HepG2 (cell line): ENCODE data around the gene SLC43A1. TPM values are rescaled to one million over a fixed set of nuclear protein-coding genes. Genes with fewer than 3 reads are reported as not detected.
A peak's percentile ranks its signal among the peaks of the same experiment; 100 is the strongest.

ENCODE experiments used
- NONO ChIP-seq, 2 experiments: fragments of 450-650 bp in 1 of 2; sonication (generic) in 1 of 2; formaldehyde crosslinking in 1 of 2; IDR thresholded peaks in 1 of 2; conservative IDR thresholded peaks in 1 of 2; 2 replicates each; pipeline versions ENCODE4 v1.6.1 to v1.8.0; 2017 to 2022; ENCODE audit warnings: mild to moderate bottlenecking in 1 of 2, missing genetic modification reagents in 1 of 2, moderate library complexity in 1 of 2
- ZBTB21 ChIP-seq: sonication (generic); formaldehyde crosslinking; IDR thresholded peaks from 2 replicates; pipeline ENCODE4 v1.4.0; 2020; ENCODE audit warnings: missing genetic modification reagents
- ZNF709 ChIP-seq: sonication (generic); formaldehyde crosslinking; IDR thresholded peaks from 2 replicates; pipeline ENCODE4 v1.5.0; 2020; ENCODE audit warnings: mild to moderate bottlenecking, missing genetic modification reagents
- polyA plus RNA-seq, 8 experiments: library from polyadenylated mRNA; depleted of rRNA in 3 of 8; stranded (reverse) in 7 of 8; unstranded in 1 of 8; fragments of >200 nt; fragmentation: Illumina TruSeq in 4 of 8; extraction: Trizol in 4 of 8; gene quantifications; 2 replicates each; pipeline versions ENCODE4 v1.2.1 to v1.2.3, GENCODE V29; 2011 to 2016; ENCODE audit warnings: low read depth in 4 of 8, missing spikeins in 1 of 8, mixed read lengths in 1 of 8; ENCODE audit not compliant: insufficient read depth in 1 of 8
- total RNA-seq, 5 experiments: library from RNA; depleted of rRNA; stranded (reverse); fragments of >200 nt; fragmentation: Illumina TruSeq; extraction: Trizol; gene quantifications; 2 replicates each; pipeline ENCODE4 v1.2.3, GENCODE V29; 2016; ENCODE audit warnings: low read depth in 1 of 5
- TF ChIP-seq, protein P1 (sequence below): sonication (generic); formaldehyde crosslinking; IDR thresholded peaks from 2 replicates; pipeline ENCODE4 v1.4.0; 2020; ENCODE audit warnings: missing genetic modification reagents, mild to moderate bottlenecking, borderline replicate concordance
- TF ChIP-seq, protein P2 (sequence below): sonication (generic); formaldehyde crosslinking; IDR thresholded peaks from 2 replicates; pipeline ENCODE4 v1.8.1; 2022; ENCODE audit warnings: low read depth, mild to moderate bottlenecking, missing genetic modification reagents
- TF ChIP-seq, protein P3 (sequence below): sonication (generic); formaldehyde crosslinking; IDR thresholded peaks from 2 replicates; pipeline ENCODE4 v1.5.0; 2020; ENCODE audit warnings: missing genetic modification reagents
- TF ChIP-seq, protein P4 (sequence below), 2 experiments: sonication (generic) in 1 of 2; formaldehyde crosslinking in 1 of 2; IDR thresholded peaks; 2 replicates each; pipeline versions ENCODE4 v1.4.0 to v1.6.1; 2018 to 2020; ENCODE audit warnings: missing genetic modification reagents in 2 of 2, borderline replicate concordance in 1 of 2, low read depth in 1 of 2, mild to moderate bottlenecking in 1 of 2, missing biosample characterization in 1 of 2
- TF ChIP-seq, protein P5 (sequence below): sonication (generic); formaldehyde crosslinking; IDR thresholded peaks from 2 replicates; pipeline ENCODE4 v1.4.0; 2020; ENCODE audit warnings: mild to moderate bottlenecking, missing genetic modification reagents, borderline replicate concordance
- TF ChIP-seq, protein P6 (sequence below): sonication (generic); formaldehyde crosslinking; IDR thresholded peaks from 2 replicates; pipeline ENCODE4 v1.4.0; 2020; ENCODE audit warnings: missing genetic modification reagents, borderline replicate concordance

The SLC43A1 gene
- total and polyA plus RNA-seq, 2 of the 13 experiments (the other 11 are each of a cell fraction or from before 2014, with no cell fraction given) = 72.3 to 87.6 TPM

DNA sequence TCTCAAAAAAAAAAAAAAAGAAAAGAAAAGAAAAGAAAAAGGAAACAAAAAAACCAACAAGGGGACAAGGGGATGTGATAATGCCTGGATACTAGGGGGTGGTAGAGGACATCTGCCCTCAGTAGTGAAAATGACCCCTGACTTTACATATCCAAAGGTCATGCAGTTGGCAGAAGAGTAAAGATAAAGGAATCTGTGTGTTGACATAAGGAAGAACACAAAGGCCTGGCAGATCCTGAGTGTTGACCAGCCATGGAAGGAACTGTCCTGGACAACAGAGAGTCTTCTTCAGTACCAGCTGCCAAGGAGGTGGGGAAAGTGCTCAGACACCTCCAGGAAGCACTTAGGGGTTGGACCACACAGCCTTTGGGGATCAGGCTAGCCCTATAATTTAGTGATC lies 12.6 kb downstream of the SLC43A1 start (continued):
- TF ChIP-seq, protein P1, sequence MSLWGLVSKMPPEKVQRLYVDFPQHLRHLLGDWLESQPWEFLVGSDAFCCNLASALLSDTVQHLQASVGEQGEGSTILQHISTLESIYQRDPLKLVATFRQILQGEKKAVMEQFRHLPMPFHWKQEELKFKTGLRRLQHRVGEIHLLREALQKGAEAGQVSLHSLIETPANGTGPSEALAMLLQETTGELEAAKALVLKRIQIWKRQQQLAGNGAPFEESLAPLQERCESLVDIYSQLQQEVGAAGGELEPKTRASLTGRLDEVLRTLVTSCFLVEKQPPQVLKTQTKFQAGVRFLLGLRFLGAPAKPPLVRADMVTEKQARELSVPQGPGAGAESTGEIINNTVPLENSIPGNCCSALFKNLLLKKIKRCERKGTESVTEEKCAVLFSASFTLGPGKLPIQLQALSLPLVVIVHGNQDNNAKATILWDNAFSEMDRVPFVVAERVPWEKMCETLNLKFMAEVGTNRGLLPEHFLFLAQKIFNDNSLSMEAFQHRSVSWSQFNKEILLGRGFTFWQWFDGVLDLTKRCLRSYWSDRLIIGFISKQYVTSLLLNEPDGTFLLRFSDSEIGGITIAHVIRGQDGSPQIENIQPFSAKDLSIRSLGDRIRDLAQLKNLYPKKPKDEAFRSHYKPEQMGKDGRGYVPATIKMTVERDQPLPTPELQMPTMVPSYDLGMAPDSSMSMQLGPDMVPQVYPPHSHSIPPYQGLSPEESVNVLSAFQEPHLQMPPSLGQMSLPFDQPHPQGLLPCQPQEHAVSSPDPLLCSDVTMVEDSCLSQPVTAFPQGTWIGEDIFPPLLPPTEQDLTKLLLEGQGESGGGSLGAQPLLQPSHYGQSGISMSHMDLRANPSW (CRISPR knock-in tag) = no peak
- TF ChIP-seq, protein P2, sequence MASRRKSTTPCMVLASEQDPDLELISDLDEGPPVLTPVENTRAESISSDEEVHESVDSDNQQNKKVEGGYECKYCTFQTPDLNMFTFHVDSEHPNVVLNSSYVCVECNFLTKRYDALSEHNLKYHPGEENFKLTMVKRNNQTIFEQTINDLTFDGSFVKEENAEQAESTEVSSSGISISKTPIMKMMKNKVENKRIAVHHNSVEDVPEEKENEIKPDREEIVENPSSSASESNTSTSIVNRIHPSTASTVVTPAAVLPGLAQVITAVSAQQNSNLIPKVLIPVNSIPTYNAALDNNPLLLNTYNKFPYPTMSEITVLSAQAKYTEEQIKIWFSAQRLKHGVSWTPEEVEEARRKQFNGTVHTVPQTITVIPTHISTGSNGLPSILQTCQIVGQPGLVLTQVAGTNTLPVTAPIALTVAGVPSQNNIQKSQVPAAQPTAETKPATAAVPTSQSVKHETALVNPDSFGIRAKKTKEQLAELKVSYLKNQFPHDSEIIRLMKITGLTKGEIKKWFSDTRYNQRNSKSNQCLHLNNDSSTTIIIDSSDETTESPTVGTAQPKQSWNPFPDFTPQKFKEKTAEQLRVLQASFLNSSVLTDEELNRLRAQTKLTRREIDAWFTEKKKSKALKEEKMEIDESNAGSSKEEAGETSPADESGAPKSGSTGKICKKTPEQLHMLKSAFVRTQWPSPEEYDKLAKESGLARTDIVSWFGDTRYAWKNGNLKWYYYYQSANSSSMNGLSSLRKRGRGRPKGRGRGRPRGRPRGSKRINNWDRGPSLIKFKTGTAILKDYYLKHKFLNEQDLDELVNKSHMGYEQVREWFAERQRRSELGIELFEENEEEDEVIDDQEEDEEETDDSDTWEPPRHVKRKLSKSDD (CRISPR knock-in tag) = no peak
- TF ChIP-seq ZBTB21 (CRISPR knock-in tag) (no peak), NONO (IDR thresholded peaks at IDR 0.05) (no peak), NONO (CRISPR knock-in tag; conservative IDR thresholded peaks at IDR 0.05) (no peak), ZNF709 (no peak)
- TF ChIP-seq, protein P3, sequence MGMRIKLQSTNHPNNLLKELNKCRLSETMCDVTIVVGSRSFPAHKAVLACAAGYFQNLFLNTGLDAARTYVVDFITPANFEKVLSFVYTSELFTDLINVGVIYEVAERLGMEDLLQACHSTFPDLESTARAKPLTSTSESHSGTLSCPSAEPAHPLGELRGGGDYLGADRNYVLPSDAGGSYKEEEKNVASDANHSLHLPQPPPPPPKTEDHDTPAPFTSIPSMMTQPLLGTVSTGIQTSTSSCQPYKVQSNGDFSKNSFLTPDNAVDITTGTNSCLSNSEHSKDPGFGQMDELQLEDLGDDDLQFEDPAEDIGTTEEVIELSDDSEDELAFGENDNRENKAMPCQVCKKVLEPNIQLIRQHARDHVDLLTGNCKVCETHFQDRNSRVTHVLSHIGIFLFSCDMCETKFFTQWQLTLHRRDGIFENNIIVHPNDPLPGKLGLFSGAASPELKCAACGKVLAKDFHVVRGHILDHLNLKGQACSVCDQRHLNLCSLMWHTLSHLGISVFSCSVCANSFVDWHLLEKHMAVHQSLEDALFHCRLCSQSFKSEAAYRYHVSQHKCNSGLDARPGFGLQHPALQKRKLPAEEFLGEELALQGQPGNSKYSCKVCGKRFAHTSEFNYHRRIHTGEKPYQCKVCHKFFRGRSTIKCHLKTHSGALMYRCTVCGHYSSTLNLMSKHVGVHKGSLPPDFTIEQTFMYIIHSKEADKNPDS (CRISPR knock-in tag) = no peak
- TF ChIP-seq, protein P4, sequence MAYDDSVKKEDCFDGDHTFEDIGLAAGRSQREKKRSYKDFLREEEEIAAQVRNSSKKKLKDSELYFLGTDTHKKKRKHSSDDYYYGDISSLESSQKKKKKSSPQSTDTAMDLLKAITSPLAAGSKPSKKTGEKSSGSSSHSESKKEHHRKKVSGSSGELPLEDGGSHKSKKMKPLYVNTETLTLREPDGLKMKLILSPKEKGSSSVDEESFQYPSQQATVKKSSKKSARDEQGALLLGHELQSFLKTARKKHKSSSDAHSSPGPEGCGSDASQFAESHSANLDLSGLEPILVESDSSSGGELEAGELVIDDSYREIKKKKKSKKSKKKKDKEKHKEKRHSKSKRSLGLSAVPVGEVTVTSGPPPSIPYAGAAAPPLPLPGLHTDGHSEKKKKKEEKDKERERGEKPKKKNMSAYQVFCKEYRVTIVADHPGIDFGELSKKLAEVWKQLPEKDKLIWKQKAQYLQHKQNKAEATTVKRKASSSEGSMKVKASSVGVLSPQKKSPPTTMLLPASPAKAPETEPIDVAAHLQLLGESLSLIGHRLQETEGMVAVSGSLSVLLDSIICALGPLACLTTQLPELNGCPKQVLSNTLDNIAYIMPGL (CRISPR knock-in tag; IDR thresholded peaks at IDR 0.05; ENCODE audit: borderline replicate concordance in 1 of 2, low read depth in 1 of 2) = 0 out of 4 replicates have a peak, but pooled peaks of 1 of the 2 experiments have one; percentile 27
- TF ChIP-seq, protein P5, sequence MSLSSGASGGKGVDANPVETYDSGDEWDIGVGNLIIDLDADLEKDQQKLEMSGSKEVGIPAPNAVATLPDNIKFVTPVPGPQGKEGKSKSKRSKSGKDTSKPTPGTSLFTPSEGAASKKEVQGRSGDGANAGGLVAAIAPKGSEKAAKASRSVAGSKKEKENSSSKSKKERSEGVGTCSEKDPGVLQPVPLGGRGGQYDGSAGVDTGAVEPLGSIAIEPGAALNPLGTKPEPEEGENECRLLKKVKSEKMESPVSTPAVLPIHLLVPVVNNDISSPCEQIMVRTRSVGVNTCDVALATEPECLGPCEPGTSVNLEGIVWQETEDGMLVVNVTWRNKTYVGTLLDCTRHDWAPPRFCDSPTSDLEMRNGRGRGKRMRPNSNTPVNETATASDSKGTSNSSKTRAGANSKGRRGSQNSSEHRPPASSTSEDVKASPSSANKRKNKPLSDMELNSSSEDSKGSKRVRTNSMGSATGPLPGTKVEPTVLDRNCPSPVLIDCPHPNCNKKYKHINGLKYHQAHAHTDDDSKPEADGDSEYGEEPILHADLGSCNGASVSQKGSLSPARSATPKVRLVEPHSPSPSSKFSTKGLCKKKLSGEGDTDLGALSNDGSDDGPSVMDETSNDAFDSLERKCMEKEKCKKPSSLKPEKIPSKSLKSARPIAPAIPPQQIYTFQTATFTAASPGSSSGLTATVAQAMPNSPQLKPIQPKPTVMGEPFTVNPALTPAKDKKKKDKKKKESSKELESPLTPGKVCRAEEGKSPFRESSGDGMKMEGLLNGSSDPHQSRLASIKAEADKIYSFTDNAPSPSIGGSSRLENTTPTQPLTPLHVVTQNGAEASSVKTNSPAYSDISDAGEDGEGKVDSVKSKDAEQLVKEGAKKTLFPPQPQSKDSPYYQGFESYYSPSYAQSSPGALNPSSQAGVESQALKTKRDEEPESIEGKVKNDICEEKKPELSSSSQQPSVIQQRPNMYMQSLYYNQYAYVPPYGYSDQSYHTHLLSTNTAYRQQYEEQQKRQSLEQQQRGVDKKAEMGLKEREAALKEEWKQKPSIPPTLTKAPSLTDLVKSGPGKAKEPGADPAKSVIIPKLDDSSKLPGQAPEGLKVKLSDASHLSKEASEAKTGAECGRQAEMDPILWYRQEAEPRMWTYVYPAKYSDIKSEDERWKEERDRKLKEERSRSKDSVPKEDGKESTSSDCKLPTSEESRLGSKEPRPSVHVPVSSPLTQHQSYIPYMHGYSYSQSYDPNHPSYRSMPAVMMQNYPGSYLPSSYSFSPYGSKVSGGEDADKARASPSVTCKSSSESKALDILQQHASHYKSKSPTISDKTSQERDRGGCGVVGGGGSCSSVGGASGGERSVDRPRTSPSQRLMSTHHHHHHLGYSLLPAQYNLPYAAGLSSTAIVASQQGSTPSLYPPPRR = 0 out of 2 replicates have a peak, but pooled peaks have one; percentile 39
- TF ChIP-seq, protein P6, sequence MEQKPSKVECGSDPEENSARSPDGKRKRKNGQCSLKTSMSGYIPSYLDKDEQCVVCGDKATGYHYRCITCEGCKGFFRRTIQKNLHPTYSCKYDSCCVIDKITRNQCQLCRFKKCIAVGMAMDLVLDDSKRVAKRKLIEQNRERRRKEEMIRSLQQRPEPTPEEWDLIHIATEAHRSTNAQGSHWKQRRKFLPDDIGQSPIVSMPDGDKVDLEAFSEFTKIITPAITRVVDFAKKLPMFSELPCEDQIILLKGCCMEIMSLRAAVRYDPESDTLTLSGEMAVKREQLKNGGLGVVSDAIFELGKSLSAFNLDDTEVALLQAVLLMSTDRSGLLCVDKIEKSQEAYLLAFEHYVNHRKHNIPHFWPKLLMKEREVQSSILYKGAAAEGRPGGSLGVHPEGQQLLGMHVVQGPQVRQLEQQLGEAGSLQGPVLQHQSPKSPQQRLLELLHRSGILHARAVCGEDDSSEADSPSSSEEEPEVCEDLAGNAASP (CRISPR knock-in tag) = peak; percentile 73; the same call in 1 of the 2 replicates
